HG03521 (cell line): Measurements from ENCODE around the gene DUOXA1.
A peak's percentile ranks its signal among the peaks of the same experiment; 100 is the strongest.

Experiments used
- ATAC-seq: cut with Tn5 transposase; IDR thresholded peaks from one replicate; pipeline ENCODE4 v1.9.1; 2021; ENCODE audit warnings: mild to moderate bottlenecking, moderate library complexity; ENCODE audit not compliant: unreplicated experiment

Gene DUOXA1

DNA sequence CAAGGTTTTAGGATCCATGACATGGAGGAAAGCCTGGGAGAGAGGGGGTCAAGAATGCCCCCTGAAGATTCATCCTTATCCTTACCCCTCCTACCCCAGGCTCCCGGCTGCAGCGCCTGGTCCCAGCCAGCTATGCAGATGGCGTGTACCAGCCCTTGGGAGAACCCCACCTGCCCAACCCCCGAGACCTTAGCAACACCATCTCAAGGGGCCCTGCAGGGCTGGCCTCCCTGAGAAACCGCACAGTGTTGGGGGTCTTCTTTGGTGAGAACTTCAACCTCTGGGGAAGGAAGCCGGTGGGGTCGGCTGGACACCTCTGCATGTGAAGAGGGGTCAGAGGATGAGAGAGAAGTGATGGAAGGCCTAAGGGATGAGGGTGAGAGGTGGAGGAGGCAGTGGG, 4.4 kb upstream of the DUOXA1 start:
- no peak for ATAC-seq

- ATAC-seq = no peak
Observed at GRCh38 chr15:45133561-45133920, 3.9 kb upstream of the DUOXA1 start.

DNA sequence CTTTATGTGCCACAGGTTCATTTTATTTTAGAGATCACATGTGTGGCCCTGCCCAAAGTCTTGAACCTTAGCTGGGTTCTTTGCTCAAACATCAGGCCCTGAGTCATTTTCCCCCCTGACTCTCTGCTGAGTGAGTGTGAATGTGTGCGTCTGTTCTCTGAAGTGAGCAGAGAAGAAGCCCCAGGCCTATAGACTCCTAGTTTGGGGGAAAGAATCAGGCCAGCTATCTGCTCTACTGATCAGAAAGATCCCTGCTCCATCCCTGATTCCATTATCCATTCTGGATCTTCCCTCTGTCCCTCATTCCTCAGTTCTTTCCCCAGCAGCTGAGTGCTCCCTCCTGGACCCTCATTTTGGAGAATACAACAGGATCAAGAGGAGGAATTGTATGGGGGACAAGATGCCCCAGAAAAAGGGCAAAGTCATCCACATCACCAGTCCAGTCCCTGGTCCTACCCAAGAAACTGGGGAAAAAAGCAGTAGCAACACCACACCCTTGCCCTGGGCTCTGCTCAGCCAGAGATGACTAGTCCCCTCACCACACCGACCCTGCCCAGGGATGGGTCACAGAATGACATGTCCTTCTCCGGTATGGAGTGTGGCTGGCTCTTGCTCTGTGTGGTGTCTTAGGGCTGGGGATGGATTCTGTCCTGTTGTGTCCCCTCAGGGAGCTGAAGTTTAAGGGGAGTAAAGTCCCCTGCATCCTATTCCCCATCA, 3.3 kb upstream of the DUOXA1 start:
- no peak for ATAC-seq

DNA sequence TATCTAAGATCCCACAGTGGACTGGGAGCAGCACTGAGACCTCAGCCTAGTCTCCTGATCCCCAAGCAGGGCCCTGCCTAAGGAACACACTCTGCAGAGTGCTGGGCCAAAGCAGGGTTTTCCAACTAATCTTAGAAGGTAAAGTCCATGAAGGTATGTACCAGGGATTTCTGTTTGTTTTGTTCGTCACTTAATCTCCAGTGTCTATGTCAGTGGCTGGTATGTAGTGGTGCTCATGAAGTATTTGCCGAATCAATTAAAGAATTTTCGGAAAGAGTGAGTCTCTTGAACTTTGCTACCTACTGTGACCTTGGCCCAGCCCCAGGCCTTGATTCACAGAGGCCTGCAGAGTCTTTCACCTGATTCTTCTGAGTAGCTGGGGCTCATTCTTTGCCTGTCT, 1.8 kb upstream of the DUOXA1 start:
- ATAC-seq = no peak

DNA sequence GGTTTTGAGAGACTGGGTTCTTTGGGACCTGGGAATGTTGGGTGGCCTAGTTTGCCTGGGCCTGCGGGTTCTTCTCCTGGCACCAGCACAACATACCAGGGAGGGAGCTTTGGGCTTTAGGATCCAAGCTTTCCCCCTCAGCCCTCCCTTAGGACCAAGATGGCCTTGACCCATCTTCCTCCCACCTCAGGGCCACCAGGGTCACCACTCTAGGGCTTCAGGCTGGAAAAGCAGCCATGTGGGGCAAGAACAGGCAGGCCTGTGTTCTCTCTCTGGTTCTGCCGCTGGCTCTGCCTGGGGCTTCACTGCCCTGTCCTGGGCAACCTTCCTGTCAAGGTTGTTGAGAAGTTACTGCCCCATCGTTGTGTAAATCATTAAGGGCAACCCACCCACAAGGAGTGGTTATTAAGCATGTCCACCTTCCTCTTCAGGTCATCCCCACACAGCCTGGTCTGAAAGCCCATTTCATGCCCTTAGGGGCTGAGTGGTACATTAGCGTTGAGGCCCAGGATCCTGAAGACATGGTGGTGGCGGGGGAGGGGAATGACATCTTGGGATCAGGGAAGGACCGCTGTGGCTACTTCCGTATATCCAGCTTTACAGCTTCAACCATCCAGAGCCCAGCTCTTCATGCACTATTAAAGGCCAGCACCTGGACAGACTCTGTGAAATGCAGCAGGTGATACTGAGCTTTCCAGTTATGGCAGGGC, 767 bp upstream of the DUOXA1 start:
- ATAC-seq = no peak

DNA sequence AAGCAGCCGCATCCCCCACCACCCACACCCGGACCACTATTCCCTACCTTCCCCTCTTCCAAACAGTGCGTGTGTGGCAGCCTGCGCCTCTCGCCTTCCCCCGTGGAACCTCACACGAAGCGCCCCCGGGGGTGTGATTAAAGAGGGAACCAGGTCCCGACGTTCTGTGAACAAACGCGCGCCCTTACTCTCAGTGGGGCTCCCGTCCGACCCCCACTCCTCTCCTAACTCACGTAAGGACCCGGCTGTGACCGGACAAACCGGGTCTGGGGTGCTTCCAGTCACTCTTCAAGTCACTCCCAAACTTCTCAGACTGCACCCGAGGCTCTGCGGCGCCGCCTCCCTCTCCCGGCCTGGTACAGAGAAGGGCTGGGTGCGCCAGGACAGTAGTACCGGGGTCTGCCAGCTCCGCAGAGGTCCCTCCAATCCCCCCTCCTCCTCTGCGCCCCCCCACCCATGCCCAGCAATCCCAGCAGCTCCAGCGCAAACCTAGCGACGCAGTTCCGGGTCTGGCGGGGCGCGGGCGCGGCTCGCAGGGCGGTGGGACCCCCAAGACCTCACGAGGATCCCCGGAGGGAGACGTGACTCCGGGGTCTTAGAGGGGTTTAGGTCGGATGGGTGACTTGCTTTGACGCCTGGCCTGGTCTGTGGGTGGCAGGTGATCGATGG, 574 bp downstream of the DUOXA1 start:
- no peak for ATAC-seq

GRCh38 chr15:45126535-45127158, 3.0 kb downstream of the DUOXA1 start:
- no peak for ATAC-seq

DNA sequence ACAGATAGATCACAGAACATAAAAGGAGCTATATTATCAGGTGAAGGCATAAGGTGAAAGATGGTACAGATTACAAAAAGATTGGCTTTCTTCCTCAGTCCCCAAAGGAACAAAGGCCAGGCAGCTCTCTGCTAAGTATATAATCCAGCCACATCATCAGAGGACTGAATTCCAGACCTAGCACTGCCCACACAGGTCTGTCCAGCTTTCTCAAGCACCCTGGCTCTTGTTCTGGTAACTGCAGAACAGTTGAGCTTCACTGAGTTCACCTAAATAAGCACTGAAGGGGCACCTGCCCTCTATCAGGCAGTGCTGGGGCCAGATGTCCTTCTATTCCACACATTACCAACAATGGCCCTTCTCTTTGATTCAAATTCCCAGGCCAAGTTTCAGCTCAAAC, 6.3 kb downstream of the DUOXA1 start:
- no peak for ATAC-seq

- ATAC-seq = no peak
Observed at GRCh38 chr15:45122719-45123118, 7.0 kb downstream of the DUOXA1 start.

DNA sequence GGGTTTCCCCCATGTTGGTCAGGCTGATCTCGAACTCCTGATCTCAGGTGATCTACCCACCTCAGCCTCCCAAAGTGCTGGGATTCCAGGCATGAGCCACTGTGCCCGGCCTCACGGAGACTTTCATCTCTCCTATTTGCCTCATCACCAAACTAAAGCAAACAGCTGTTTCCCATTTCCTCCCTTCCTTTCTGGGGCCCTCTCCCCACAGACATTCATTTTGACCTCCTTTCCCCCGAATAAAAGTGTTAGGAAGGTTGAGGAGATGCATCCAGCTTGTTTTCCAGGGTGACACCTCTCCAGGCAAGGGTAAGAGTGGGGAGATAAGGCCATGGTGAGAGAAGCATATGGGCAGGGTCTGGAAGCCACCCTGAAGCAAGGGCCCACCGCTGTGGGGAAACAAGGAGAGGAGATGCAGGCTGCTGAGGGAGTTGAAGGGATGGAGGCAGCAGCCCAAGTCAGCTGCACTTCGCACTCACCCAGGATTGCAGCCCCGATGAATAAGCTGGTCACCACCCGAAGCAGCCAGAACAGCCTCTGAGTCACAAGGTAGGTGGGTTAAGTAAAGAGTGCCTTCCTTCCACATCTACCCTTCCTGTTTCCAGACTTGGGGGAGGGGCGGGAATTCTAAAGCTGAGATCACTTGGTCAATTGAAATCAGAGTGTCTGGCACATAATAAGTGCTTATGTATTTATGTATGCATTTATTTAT, 7.8 kb downstream of the DUOXA1 start:
- ATAC-seq = no peak

- ATAC-seq = no peak
Observed at GRCh38 chr15:45121020-45121419, 8.7 kb downstream of the DUOXA1 start.

- ATAC-seq = no peak
Observed at GRCh38 chr15:45120081-45120972, 9.4 kb downstream of the DUOXA1 start.

DNA sequence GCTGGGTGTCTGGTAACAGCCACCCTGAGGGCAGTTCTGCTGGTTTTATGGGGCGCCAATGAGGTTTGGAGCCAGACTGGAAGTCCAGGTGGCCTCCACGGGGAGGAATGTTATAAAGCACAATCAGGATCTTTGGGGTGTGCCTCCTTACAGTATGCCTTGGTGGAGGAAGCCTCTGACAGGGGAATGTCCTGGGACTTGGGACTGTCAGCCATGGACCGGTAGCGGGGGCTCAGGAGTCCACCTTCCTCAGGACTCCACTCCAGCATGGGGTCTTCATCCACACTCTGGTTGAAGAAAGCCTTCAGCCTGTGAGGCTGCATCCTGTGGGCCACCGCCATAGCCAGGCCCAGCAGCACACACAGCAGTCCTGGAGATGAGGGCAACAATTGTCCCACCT, 10.7 kb downstream of the DUOXA1 start:
- no peak for ATAC-seq

- ATAC-seq = peak; percentile 89
Observed at GRCh38 chr15:45118131-45118588, 11.5 kb downstream of the DUOXA1 start.

DNA sequence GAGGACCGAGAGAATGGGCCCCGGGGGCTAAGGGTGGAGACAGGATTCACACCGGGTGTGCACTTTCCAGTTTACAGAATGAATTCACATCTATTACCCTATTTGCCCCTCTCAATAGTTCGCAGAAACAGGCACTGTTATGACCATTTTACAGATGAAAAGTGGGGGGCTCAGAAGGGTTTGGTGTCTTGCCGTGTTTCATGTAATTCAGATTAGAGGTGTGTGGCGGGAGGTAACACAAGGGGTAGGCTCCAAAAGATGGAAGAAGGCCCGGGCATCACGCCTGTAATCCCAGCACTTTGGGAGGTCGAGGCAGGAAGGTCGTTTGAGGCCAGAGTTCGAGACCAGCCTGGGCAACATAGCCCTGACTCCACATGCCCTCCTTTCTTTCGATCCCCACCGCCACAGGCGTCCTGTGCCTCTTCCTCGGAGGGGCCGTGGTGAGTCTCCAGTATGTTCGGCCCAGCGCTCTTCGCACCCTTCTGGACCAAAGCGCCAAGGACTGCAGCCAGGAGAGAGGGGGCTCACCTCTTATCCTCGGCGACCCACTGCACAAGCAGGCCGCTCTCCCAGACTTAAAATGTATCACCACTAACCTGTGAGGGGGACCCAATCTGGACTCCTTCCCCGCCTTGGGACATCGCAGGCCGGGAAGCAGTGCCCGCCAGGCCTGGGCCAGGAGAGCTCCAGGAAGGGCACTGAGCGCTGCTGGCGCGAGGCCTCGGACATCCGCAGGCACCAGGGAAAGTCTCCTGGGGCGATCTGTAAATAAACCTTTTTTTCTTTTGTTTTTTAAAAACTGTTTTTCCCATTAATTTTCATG, 12.2 kb downstream of the DUOXA1 start:
- peak; percentile 17 for ATAC-seq

DNA sequence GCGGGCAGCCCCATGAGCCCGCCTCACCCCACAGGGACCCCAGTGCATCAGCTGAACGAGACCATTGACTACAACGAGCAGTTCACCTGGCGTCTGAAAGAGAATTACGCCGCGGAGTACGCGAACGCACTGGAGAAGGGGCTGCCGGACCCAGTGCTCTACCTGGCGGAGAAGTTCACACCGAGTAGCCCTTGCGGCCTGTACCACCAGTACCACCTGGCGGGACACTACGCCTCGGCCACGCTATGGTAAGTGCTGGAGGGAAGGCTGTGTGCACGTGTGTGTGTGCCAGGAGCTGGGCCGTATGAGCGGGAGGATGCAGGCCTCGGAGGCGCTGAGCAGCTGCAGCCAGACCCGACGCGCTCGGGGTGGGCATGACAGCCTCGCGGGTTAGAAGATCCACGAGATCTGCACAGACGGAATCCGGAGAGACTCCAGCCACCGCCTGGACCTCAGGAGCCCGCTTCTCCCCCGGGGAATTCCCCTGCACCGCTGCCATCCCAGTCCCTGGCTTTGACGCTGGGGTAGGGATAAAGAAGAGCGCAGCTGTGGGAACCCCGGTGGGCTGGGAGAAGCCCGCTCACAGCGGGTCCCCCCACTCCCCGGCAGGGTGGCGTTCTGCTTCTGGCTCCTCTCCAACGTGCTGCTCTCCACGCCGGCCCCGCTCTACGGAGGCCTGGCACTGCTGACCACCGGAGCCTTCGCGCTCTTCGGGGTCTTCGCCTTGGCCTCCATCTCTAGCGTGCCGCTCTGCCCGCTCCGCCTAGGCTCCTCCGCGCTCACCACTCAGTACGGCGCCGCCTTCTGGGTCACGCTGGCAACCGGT, 13.0 kb downstream of the DUOXA1 start:
- ATAC-seq = no peak

- ATAC-seq = no peak
Observed at GRCh38 chr15:45116006-45116481, 13.6 kb downstream of the DUOXA1 start.

DNA sequence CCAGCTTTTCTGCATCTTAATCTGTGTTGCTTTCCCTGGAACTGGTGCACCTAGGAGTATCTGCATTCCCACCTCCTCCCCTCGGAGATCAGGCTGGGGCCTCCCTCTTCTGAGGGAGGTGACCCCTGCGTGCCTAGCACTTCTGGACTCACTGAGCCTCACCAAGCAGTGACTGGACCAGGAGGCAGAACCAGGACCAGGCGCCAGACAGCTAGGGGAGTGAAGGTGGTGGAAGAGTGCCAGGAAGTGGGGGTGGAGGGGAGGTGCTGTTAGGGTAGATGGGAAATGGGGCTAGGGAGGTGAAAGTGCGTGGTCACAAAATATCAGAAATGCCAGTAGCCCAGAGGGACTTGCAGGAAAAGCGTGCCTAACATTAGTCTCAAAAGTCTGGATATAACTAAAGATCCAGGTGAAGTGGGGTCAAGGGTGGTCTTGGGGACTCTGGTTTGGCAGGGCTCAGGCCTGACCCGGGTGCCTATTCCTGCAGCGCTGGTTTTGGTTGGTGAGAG, 14.3 kb downstream of the DUOXA1 start:
- ATAC-seq = no peak
